ENCODE results near the gene SLC7A7. TPM values are rescaled to one million over a fixed set of nuclear protein-coding genes. Genes with fewer than 3 reads are reported as not detected.

Gene SLC7A7
- total and polyA plus RNA-seq, 2 experiments from 2014 or later = 3.6 to 4.1 TPM

DNA sequence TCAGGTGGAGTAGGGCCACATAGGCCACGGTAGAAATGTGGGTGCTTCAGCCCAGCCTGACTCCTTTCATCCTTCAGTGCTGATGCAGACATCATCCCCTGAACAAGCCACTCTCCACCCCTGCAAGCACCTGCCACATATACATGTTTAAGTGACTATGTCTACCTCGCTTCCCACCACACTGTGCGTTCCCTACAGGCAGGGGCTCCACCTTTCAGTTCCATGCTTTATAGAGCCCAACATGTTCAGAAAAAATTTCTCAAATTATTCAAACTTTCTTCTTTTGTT lies 11.6 kb downstream of the SLC7A7 start (continued):
- no peak for TF ChIP-seq ZNF462 (CRISPR knock-in tag; IDR thresholded peaks at IDR 0.05)
- TF ChIP-seq, protein P1, sequence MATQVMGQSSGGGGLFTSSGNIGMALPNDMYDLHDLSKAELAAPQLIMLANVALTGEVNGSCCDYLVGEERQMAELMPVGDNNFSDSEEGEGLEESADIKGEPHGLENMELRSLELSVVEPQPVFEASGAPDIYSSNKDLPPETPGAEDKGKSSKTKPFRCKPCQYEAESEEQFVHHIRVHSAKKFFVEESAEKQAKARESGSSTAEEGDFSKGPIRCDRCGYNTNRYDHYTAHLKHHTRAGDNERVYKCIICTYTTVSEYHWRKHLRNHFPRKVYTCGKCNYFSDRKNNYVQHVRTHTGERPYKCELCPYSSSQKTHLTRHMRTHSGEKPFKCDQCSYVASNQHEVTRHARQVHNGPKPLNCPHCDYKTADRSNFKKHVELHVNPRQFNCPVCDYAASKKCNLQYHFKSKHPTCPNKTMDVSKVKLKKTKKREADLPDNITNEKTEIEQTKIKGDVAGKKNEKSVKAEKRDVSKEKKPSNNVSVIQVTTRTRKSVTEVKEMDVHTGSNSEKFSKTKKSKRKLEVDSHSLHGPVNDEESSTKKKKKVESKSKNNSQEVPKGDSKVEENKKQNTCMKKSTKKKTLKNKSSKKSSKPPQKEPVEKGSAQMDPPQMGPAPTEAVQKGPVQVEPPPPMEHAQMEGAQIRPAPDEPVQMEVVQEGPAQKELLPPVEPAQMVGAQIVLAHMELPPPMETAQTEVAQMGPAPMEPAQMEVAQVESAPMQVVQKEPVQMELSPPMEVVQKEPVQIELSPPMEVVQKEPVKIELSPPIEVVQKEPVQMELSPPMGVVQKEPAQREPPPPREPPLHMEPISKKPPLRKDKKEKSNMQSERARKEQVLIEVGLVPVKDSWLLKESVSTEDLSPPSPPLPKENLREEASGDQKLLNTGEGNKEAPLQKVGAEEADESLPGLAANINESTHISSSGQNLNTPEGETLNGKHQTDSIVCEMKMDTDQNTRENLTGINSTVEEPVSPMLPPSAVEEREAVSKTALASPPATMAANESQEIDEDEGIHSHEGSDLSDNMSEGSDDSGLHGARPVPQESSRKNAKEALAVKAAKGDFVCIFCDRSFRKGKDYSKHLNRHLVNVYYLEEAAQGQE (IDR thresholded peaks at IDR 0.05; ENCODE audit: unreplicated experiment) = no peak
- TF ChIP-seq, protein P2, sequence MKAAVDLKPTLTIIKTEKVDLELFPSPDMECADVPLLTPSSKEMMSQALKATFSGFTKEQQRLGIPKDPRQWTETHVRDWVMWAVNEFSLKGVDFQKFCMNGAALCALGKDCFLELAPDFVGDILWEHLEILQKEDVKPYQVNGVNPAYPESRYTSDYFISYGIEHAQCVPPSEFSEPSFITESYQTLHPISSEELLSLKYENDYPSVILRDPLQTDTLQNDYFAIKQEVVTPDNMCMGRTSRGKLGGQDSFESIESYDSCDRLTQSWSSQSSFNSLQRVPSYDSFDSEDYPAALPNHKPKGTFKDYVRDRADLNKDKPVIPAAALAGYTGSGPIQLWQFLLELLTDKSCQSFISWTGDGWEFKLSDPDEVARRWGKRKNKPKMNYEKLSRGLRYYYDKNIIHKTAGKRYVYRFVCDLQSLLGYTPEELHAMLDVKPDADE (IDR thresholded peaks at IDR 0.05) = no peak
- TF ChIP-seq ZNF331 (CRISPR knock-in tag; IDR thresholded peaks at IDR 0.05; ENCODE audit: low read depth) = no peak
- no peak for TF ChIP-seq EZH2phosphoT487 (IDR thresholded peaks at IDR 0.05; ENCODE audit: unreplicated experiment)
- no peak for TF ChIP-seq ZNF114 (CRISPR knock-in tag; IDR thresholded peaks at IDR 0.05)
- TF ChIP-seq JUNB (IDR thresholded peaks at IDR 0.05; ENCODE audit: unreplicated experiment) = no peak
